HG02763 (cell line): ENCODE data around the gene BRIP1.
A peak's percentile ranks its signal among the peaks of the same experiment; 100 is the strongest.

Experiments
- ATAC-seq: cut with Tn5 transposase; IDR thresholded peaks from one replicate; pipeline ENCODE4 v1.9.1; 2021; ENCODE audit warnings: mild to moderate bottlenecking, moderate library complexity; ENCODE audit not compliant: unreplicated experiment

BRIP1 gene

GRCh38 chr17:61764846-61765245 is 98.5 kb downstream of the BRIP1 start:
- ATAC-seq: no peak

- no peak for ATAC-seq
These were observed 101.5 kb downstream of the BRIP1 start for GRCh38 chr17:61761827-61762226.

GRCh38 chr17:61759362-61759761 is 104.0 kb downstream of the BRIP1 start:
- no peak for ATAC-seq

- no peak for ATAC-seq
These were observed 104.9 kb downstream of the BRIP1 start for GRCh38 chr17:61758430-61758829.

GRCh38 chr17:61757168-61757567 is 106.2 kb downstream of the BRIP1 start:
- ATAC-seq: no peak

GRCh38 chr17:61756561-61756960 is 106.8 kb downstream of the BRIP1 start:
- no peak for ATAC-seq

- no peak for ATAC-seq
These were observed 107.7 kb downstream of the BRIP1 start for GRCh38 chr17:61755668-61756067.

GRCh38 chr17:61755078-61755477 is 108.2 kb downstream of the BRIP1 start:
- ATAC-seq: no peak

GRCh38 chr17:61754124-61754523 is 109.2 kb downstream of the BRIP1 start:
- ATAC-seq: no peak

GRCh38 chr17:61753696-61754095 is 109.6 kb downstream of the BRIP1 start:
- no peak for ATAC-seq

- peak; percentile 84 for ATAC-seq
These were observed 112.7 kb downstream of the BRIP1 start for GRCh38 chr17:61750656-61751055.

- no peak for ATAC-seq
These were observed 113.4 kb downstream of the BRIP1 start for GRCh38 chr17:61749823-61750404.

- no peak for ATAC-seq
These were observed 116.9 kb downstream of the BRIP1 start for GRCh38 chr17:61746248-61746985.

- no peak for ATAC-seq
These were observed 118.5 kb downstream of the BRIP1 start for GRCh38 chr17:61744804-61745203.

GRCh38 chr17:61744252-61744651 is 119.1 kb downstream of the BRIP1 start:
- ATAC-seq: no peak

- ATAC-seq: no peak
These were observed 119.6 kb downstream of the BRIP1 start for GRCh38 chr17:61743766-61744165.

GRCh38 chr17:61739002-61739401 is 124.3 kb downstream of the BRIP1 start:
- ATAC-seq: no peak

GRCh38 chr17:61738249-61738648 is 125.1 kb downstream of the BRIP1 start:
- ATAC-seq: no peak

- ATAC-seq: no peak
These were observed 125.5 kb downstream of the BRIP1 start for GRCh38 chr17:61737820-61738219.

- no peak for ATAC-seq
These were observed 126.9 kb downstream of the BRIP1 start for GRCh38 chr17:61736438-61736837.

- no peak for ATAC-seq
These were observed 127.5 kb downstream of the BRIP1 start for GRCh38 chr17:61735807-61736206.

- no peak for ATAC-seq
These were observed 128.9 kb downstream of the BRIP1 start for GRCh38 chr17:61734466-61734865.

GRCh38 chr17:61734012-61734411 is 129.3 kb downstream of the BRIP1 start:
- ATAC-seq: no peak
